ENCODE data around the gene C10orf120. TPM values are rescaled to one million over a fixed set of nuclear protein-coding genes. Genes with fewer than 3 reads are reported as not detected.

C10orf120 gene
- total RNA-seq, 1 donor from 2014 or later, result not detected

GRCh38 chr10:122659651-122660050, 40.0 kb downstream of the C10orf120 start:
- DNase-seq (ENCODE audit: low spot score, unreplicated experiment), result no peak
- no peak for TF ChIP-seq CTCF (IDR thresholded peaks at IDR 0.05; ENCODE audit: unreplicated experiment)
- Mint-ChIP-seq H3K4me3 (ENCODE audit: low read depth) (no peak overlapping the region), H3K27ac (no peak overlapping the region), H3K36me3 (ENCODE audit: insufficient read depth) (no peaks in the 10 kb centered on the region), H3K9me3 (ENCODE audit: low read depth) (no peaks in the 10 kb centered on the region), H3K4me1 (ENCODE audit: low read depth) (no peaks in the 10 kb centered on the region), H3K27me3 (peaks cover 66% of the 10 kb centered on the region)

GRCh38 chr10:122659126-122659525, 40.5 kb downstream of the C10orf120 start:
- Mint-ChIP-seq H3K4me3 (ENCODE audit: low read depth) (no peak overlapping the region), H3K4me1 (ENCODE audit: low read depth) (no peaks in the 10 kb centered on the region), H3K36me3 (ENCODE audit: insufficient read depth) (no peaks in the 10 kb centered on the region), H3K27ac (no peak overlapping the region), H3K27me3 (peaks cover 67% of the 10 kb centered on the region), H3K9me3 (ENCODE audit: low read depth) (no peaks in the 10 kb centered on the region)
- DNase-seq (ENCODE audit: low spot score, unreplicated experiment), result no peak
- no peak for TF ChIP-seq CTCF (IDR thresholded peaks at IDR 0.05; ENCODE audit: unreplicated experiment)

GRCh38 chr10:122658356-122659049, 41.1 kb downstream of the C10orf120 start:
- no peak for DNase-seq (ENCODE audit: low spot score, unreplicated experiment)
- H3K9me3 Mint-ChIP-seq (ENCODE audit: low read depth), result no peaks in the 10 kb centered on the region
- no peak for TF ChIP-seq CTCF (IDR thresholded peaks at IDR 0.05; ENCODE audit: unreplicated experiment)
- no peaks in the 10 kb centered on the region for H3K4me1 Mint-ChIP-seq (ENCODE audit: low read depth)
- H3K4me3 Mint-ChIP-seq (ENCODE audit: low read depth), result no peak overlapping the region
- peaks cover 67% of the 10 kb centered on the region for H3K27me3 Mint-ChIP-seq
- no peak overlapping the region for H3K27ac Mint-ChIP-seq
- no peaks in the 10 kb centered on the region for H3K36me3 Mint-ChIP-seq (ENCODE audit: insufficient read depth)

GRCh38 chr10:122657729-122658128, 41.9 kb downstream of the C10orf120 start:
- H3K27me3 Mint-ChIP-seq, result peaks cover 67% of the 10 kb centered on the region
- H3K4me1 Mint-ChIP-seq (ENCODE audit: low read depth), result no peaks in the 10 kb centered on the region
- H3K9me3 Mint-ChIP-seq (ENCODE audit: low read depth), result no peaks in the 10 kb centered on the region
- H3K27ac Mint-ChIP-seq, result no peak overlapping the region
- no peak overlapping the region for H3K4me3 Mint-ChIP-seq (ENCODE audit: low read depth)
- DNase-seq (ENCODE audit: low spot score, unreplicated experiment), result no peak
- H3K36me3 Mint-ChIP-seq (ENCODE audit: insufficient read depth), result no peaks in the 10 kb centered on the region
- no peak for TF ChIP-seq CTCF (IDR thresholded peaks at IDR 0.05; ENCODE audit: unreplicated experiment)

- no peak for TF ChIP-seq CTCF (IDR thresholded peaks at IDR 0.05; ENCODE audit: unreplicated experiment)
- no peaks in the 10 kb centered on the region for H3K4me1 Mint-ChIP-seq (ENCODE audit: low read depth)
- H3K27me3 Mint-ChIP-seq, result peaks cover 66% of the 10 kb centered on the region
- no peak overlapping the region for H3K4me3 Mint-ChIP-seq (ENCODE audit: low read depth)
- no peaks in the 10 kb centered on the region for H3K9me3 Mint-ChIP-seq (ENCODE audit: low read depth)
- no peaks in the 10 kb centered on the region for H3K36me3 Mint-ChIP-seq (ENCODE audit: insufficient read depth)
- no peak overlapping the region for H3K27ac Mint-ChIP-seq
- no peak for DNase-seq (ENCODE audit: low spot score, unreplicated experiment)
These were observed 42.4 kb downstream of the C10orf120 start for GRCh38 chr10:122657255-122657654.
